ENCODE results near the gene ASTN2. TPM values are rescaled to one million over a fixed set of nuclear protein-coding genes. Genes with fewer than 3 reads are reported as not detected.

Gene ASTN2
- total and polyA plus RNA-seq, 7 donors = 0.60 to 7.5 (median 2.2) TPM

- no peaks in the 10 kb centered on the region for H3K9me3 ChIP-seq
- TF ChIP-seq CTCF (IDR thresholded peaks at IDR 0.05) = no peak
- no peak for TF ChIP-seq EP300 (IDR thresholded peaks at IDR 0.05)
- TF ChIP-seq POLR2AphosphoS5 (IDR thresholded peaks at IDR 0.05) = no peak
- TF ChIP-seq POLR2A (IDR thresholded peaks at IDR 0.05) = no peak
- H3K36me3 ChIP-seq = no peaks in the 10 kb centered on the region
- intact Hi-C loops (cut with DNase I) = loop anchor here (5.0 to 10.0 kb wide), 2 partner anchors 49 to 903 kb away; no protein-coding TSS in a partner anchor
- no peak for DNase-seq
- no peak overlapping the region for H3K4me3 ChIP-seq
- H3K27ac ChIP-seq = no peak overlapping the region
- WGBS, 2 donors = 85 to 90% methylated on average over 6 of the region's 6 CpGs
- no peaks in the 10 kb centered on the region for H3K27me3 ChIP-seq
- peaks cover 0 to 7% (median 0%) of the 10 kb centered on the region in 4 donors for H3K4me1 ChIP-seq
Measured at GRCh38 chr9:116495725-116496124, 919.1 kb downstream of the ASTN2 start.

- TF ChIP-seq CTCF (IDR thresholded peaks at IDR 0.05) = peak; percentile 8 to 48 (median 44)
- no peak for TF ChIP-seq POLR2A (IDR thresholded peaks at IDR 0.05)
- WGBS, 2 donors = 60 to 65% methylated on average over 5 of the region's 5 CpGs
- H3K27ac ChIP-seq = no peak overlapping the region
- no peak overlapping the region for H3K4me3 ChIP-seq
- intact Hi-C loops (cut with DNase I) = loop anchor here (5.0 to 10.0 kb wide), 2 partner anchors 50 to 903 kb away; no protein-coding TSS in a partner anchor
- H3K36me3 ChIP-seq = no peaks in the 10 kb centered on the region
- no peak for DNase-seq
- no peaks in the 10 kb centered on the region for H3K27me3 ChIP-seq
- H3K9me3 ChIP-seq = no peaks in the 10 kb centered on the region
- H3K4me1 ChIP-seq = peaks cover 0 to 7% (median 0%) of the 10 kb centered on the region in 4 donors
Measured at GRCh38 chr9:116494815-116495634, 919.8 kb downstream of the ASTN2 start.

GRCh38 chr9:116493183-116493860 lies 921.5 kb downstream of the ASTN2 start:
- Histone ChIP-seq H3K4me1 (peaks cover 0 to 7% (median 0%) of the 10 kb centered on the region in 4 donors), H3K9me3 (no peaks in the 10 kb centered on the region), H3K4me3 (no peak overlapping the region), H3K36me3 (no peaks in the 10 kb centered on the region), H3K27me3 (no peaks in the 10 kb centered on the region), H3K27ac (no peak overlapping the region)
- TF ChIP-seq POLR2A (IDR thresholded peaks at IDR 0.05) = no peak
- no peak for TF ChIP-seq POLR2AphosphoS5 (IDR thresholded peaks at IDR 0.05)
- TF ChIP-seq EP300 (IDR thresholded peaks at IDR 0.05) = no peak
- TF ChIP-seq CTCF (IDR thresholded peaks at IDR 0.05) = no peak
- no peak for DNase-seq
- intact Hi-C loops (cut with DNase I) = loop anchor here (10.0 kb wide), 1 partner anchor 51 kb away; no protein-coding TSS in a partner anchor
- 72 to 88% methylated on average over 8 of the region's 8 CpGs for WGBS, 2 donors

GRCh38 chr9:116491659-116492058 lies 923.2 kb downstream of the ASTN2 start:
- Histone ChIP-seq H3K4me1 (peaks cover 0 to 7% (median 0%) of the 10 kb centered on the region in 4 donors), H3K27me3 (no peaks in the 10 kb centered on the region), H3K36me3 (no peaks in the 10 kb centered on the region), H3K4me3 (no peak overlapping the region), H3K27ac (no peak overlapping the region), H3K9me3 (no peaks in the 10 kb centered on the region)
- intact Hi-C loops (cut with DNase I) = loop anchor here (10.0 kb wide), 1 partner anchor 53 kb away; no protein-coding TSS in a partner anchor
- TF ChIP-seq POLR2AphosphoS5 (IDR thresholded peaks at IDR 0.05) = no peak
- DNase-seq = no peak

GRCh38 chr9:116491219-116491618 lies 923.6 kb downstream of the ASTN2 start:
- Histone ChIP-seq H3K27me3 (no peaks in the 10 kb centered on the region), H3K36me3 (no peaks in the 10 kb centered on the region), H3K4me3 (no peak overlapping the region), H3K27ac (no peak overlapping the region), H3K4me1 (peaks cover 0 to 7% (median 0%) of the 10 kb centered on the region in 4 donors), H3K9me3 (no peaks in the 10 kb centered on the region)
- intact Hi-C loops (cut with DNase I) = loop anchor here (10.0 kb wide), 1 partner anchor 54 kb away; no protein-coding TSS in a partner anchor
- TF ChIP-seq POLR2AphosphoS5 (IDR thresholded peaks at IDR 0.05) (no peak), CTCF (IDR thresholded peaks at IDR 0.05) (no peak), POLR2A (IDR thresholded peaks at IDR 0.05) (no peak), EP300 (IDR thresholded peaks at IDR 0.05) (no peak)
- DNase-seq = no peak
- 18 to 67% methylated on average over 1 of the region's 1 CpG for WGBS, 2 donors

All from sigmoid colon (tissue), 7 donors.